ENCODE data around the gene B4GALNT4. TPM values are rescaled to one million over a fixed set of nuclear protein-coding genes. Genes with fewer than 3 reads are reported as not detected.

The B4GALNT4 gene
- total and polyA plus RNA-seq, 4 donors: 0.15 to 0.42 (median 0.42) TPM; not detected in 1

GRCh38 chr11:358129-358800 is 11.0 kb upstream of the B4GALNT4 start (continued):
- TF ChIP-seq, protein P1, sequence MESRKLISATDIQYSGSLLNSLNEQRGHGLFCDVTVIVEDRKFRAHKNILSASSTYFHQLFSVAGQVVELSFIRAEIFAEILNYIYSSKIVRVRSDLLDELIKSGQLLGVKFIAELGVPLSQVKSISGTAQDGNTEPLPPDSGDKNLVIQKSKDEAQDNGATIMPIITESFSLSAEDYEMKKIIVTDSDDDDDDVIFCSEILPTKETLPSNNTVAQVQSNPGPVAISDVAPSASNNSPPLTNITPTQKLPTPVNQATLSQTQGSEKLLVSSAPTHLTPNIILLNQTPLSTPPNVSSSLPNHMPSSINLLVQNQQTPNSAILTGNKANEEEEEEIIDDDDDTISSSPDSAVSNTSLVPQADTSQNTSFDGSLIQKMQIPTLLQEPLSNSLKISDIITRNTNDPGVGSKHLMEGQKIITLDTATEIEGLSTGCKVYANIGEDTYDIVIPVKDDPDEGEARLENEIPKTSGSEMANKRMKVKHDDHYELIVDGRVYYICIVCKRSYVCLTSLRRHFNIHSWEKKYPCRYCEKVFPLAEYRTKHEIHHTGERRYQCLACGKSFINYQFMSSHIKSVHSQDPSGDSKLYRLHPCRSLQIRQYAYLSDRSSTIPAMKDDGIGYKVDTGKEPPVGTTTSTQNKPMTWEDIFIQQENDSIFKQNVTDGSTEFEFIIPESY (IDR thresholded peaks at IDR 0.05): no peak
- TF ChIP-seq TAF1 (conservative IDR thresholded peaks at IDR 0.05): no peak

GRCh38 chr11:359181-359714 is 10.1 kb upstream of the B4GALNT4 start:
- Histone ChIP-seq H3K4me3 (ENCODE audit: low read depth in 1 of 3, low read length in 3 of 3) (no peak overlapping the region), H3K36me3 (ENCODE audit: control insufficient read depth in 4 of 4, insufficient read depth in 3 of 4, low read depth in 1 of 4, low read length in 3 of 4) (no peaks in the 10 kb centered on the region), H3K9ac (ENCODE audit: low read depth in 1 of 2, low read length in 2 of 2) (no peak overlapping the region), H3K4me1 (ENCODE audit: control insufficient read depth in 4 of 4, insufficient read depth in 4 of 4, low read length in 3 of 4) (peaks cover 0 to 4% (median 2%) of the 10 kb centered on the region in 4 donors), H3K27ac (ENCODE audit: low read depth in 1 of 2, low read length in 2 of 2) (no peak overlapping the region), H3K9me3 (ENCODE audit: control insufficient read depth in 4 of 4, low read length in 3 of 4) (peaks cover 0 to 6% (median 0%) of the 10 kb centered on the region in 4 donors), H3K27me3 (ENCODE audit: control insufficient read depth in 4 of 4, insufficient read depth in 4 of 4, low read length in 3 of 4) (no peaks in the 10 kb centered on the region)
- no peak for DNase-seq (ENCODE audit: low spot score)
- 79% methylated on average over 5 of the region's 5 CpGs for WGBS
- TF ChIP-seq YY1 (IDR thresholded peaks at IDR 0.05) (no peak), EGR1 (IDR thresholded peaks at IDR 0.05; ENCODE audit: low read depth in 2 of 2) (no peak), GABPA (IDR thresholded peaks at IDR 0.05 in 1 of 2, conservative IDR thresholded peaks at IDR 0.05 in 1 of 2) (no peak), REST (IDR thresholded peaks at IDR 0.05) (no peak), FOXA2 (IDR thresholded peaks at IDR 0.05) (no peak), HNF4G (IDR thresholded peaks at IDR 0.05) (no peak), TAF1 (conservative IDR thresholded peaks at IDR 0.05) (no peak), NR2F2 (IDR thresholded peaks at IDR 0.05) (no peak), JUND (IDR thresholded peaks at IDR 0.05) (no peak), FOXA1 (IDR thresholded peaks at IDR 0.05) (no peak), SP1 (IDR thresholded peaks at IDR 0.05) (no peak), RXRA (IDR thresholded peaks at IDR 0.05) (no peak)

GRCh38 chr11:360326-361280 is 8.7 kb upstream of the B4GALNT4 start:
- Histone ChIP-seq H3K9ac (ENCODE audit: low read depth in 1 of 2, low read length in 2 of 2) (no peak overlapping the region), H3K4me3 (ENCODE audit: low read depth in 1 of 3, low read length in 3 of 3) (no peak overlapping the region), H3K9me3 (ENCODE audit: control insufficient read depth in 4 of 4, low read length in 3 of 4) (peaks cover 0 to 6% (median 0%) of the 10 kb centered on the region in 4 donors), H3K27me3 (ENCODE audit: control insufficient read depth in 4 of 4, insufficient read depth in 4 of 4, low read length in 3 of 4) (no peaks in the 10 kb centered on the region), H3K4me1 (ENCODE audit: control insufficient read depth in 4 of 4, insufficient read depth in 4 of 4, low read length in 3 of 4) (peaks cover 0 to 1% (median 0%) of the 10 kb centered on the region in 4 donors), H3K27ac (ENCODE audit: low read depth in 1 of 2, low read length in 2 of 2) (no peak overlapping the region), H3K36me3 (ENCODE audit: control insufficient read depth in 4 of 4, insufficient read depth in 3 of 4, low read depth in 1 of 4, low read length in 3 of 4) (no peaks in the 10 kb centered on the region)
- WGBS: 82% methylated on average over 22 of the region's 22 CpGs
- DNase-seq (ENCODE audit: low spot score): no peak
- TF ChIP-seq RXRA (IDR thresholded peaks at IDR 0.05): no peak
- no peak for TF ChIP-seq FOXA2 (IDR thresholded peaks at IDR 0.05)
- no peak for TF ChIP-seq GABPA (IDR thresholded peaks at IDR 0.05 in 1 of 2, conservative IDR thresholded peaks at IDR 0.05 in 1 of 2)
- no peak for TF ChIP-seq RAD21 (IDR thresholded peaks at IDR 0.05)
- no peak for TF ChIP-seq JUND (IDR thresholded peaks at IDR 0.05)
